Kidney epithelial cell (primary cell): ENCODE data around the gene SLC35F1. TPM values are rescaled to one million over a fixed set of nuclear protein-coding genes. Genes with fewer than 3 reads are reported as not detected.

Experiments used
- DNase-seq: peaks from one replicate; pipeline ENCODE4 v3.0.0-alpha.2; 2010; ENCODE audit warnings: low read depth
- H3K27me3 ChIP-seq: 2 replicates; pipeline ENCODE4 v1.6.0; 2011; ENCODE audit warnings: low read length; ENCODE audit not compliant: control insufficient read depth, insufficient read depth
- H3K36me3 ChIP-seq: 2 replicates; pipeline ENCODE4 v1.5.1; 2011; ENCODE audit warnings: low read length; ENCODE audit not compliant: control insufficient read depth, insufficient read depth
- H3K4me3 ChIP-seq: 2 replicates; pipeline ENCODE4 v1.5.1; 2011; ENCODE audit warnings: low read depth, mild to moderate bottlenecking, control low read depth, low read length
- total RNA-seq: library from RNA; depleted of rRNA; stranded (reverse); fragments of >200 nt; gene quantifications from 2 replicates; pipeline ENCODE4 v1.2.3, GENCODE V29; 2015
- TF ChIP-seq, protein P1 (sequence below): IDR thresholded peaks from 2 replicates; pipeline ENCODE4 v1.5.1; 2011; ENCODE audit warnings: mild to moderate bottlenecking, moderate library complexity, low read length, control low read depth, inconsistent platforms; ENCODE audit not compliant: insufficient read depth, poor library complexity, severe bottlenecking

Gene SLC35F1
- total RNA-seq, 1 donor from 2014 or later: 0.38 TPM

DNA sequence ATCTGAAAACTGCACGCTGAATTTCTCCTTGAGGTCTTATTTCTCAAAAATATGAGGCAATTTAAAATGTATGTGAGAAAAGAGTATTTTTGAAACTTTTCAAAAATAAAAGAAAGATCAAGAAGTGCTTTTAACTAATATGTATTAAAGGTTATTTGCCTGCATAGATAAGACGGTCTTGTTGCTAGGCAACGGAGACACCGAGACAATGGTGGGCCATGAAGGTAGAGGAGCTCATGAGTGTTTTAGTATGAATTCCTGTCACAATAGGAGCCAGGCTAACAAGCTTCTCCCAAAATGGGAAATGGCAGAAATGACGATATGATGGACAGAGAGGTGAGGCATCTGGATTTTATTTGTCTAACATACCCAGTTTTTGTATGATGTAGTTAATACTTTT lies 308.2 kb downstream of the SLC35F1 start:
- H3K27me3 ChIP-seq: no peaks in the 10 kb centered on the region
- no peaks in the 10 kb centered on the region for H3K36me3 ChIP-seq
- no peak overlapping the region for H3K4me3 ChIP-seq

GRCh38 chr6:118216751-118217150 lies 309.7 kb downstream of the SLC35F1 start:
- DNase-seq: no peak
- Histone ChIP-seq H3K27me3 (no peaks in the 10 kb centered on the region), H3K36me3 (no peaks in the 10 kb centered on the region), H3K4me3 (no peak overlapping the region)
- TF ChIP-seq, protein P1, sequence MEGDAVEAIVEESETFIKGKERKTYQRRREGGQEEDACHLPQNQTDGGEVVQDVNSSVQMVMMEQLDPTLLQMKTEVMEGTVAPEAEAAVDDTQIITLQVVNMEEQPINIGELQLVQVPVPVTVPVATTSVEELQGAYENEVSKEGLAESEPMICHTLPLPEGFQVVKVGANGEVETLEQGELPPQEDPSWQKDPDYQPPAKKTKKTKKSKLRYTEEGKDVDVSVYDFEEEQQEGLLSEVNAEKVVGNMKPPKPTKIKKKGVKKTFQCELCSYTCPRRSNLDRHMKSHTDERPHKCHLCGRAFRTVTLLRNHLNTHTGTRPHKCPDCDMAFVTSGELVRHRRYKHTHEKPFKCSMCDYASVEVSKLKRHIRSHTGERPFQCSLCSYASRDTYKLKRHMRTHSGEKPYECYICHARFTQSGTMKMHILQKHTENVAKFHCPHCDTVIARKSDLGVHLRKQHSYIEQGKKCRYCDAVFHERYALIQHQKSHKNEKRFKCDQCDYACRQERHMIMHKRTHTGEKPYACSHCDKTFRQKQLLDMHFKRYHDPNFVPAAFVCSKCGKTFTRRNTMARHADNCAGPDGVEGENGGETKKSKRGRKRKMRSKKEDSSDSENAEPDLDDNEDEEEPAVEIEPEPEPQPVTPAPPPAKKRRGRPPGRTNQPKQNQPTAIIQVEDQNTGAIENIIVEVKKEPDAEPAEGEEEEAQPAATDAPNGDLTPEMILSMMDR: no peak

More for the DNA sequence above, 308.2 kb downstream of the SLC35F1 start:
- DNase-seq: no peak
- TF ChIP-seq, protein P1: no peak

DNA sequence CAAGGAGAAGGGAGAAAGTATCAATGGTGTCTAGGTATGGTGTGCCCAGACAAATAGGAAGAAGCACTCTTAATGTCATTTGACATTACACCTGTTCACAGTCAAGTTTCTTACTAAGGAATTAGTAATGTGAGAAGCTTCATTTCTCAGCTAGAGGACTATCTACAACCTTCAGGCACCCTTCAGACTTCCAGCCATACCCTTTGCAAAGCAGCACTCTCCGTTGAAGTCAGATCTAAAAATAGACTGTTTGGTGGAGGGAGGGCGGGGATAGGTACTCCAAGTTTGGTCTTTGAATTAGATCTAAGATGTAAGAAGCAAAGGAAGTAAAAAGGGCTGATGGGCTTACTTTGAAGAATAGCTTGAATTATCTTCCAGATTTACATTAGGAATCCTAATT lies 311.1 kb downstream of the SLC35F1 start:
- H3K4me3 ChIP-seq: no peak overlapping the region
- no peaks in the 10 kb centered on the region for H3K36me3 ChIP-seq
- TF ChIP-seq, protein P1: no peak
- no peaks in the 10 kb centered on the region for H3K27me3 ChIP-seq
- no peak for DNase-seq

DNA sequence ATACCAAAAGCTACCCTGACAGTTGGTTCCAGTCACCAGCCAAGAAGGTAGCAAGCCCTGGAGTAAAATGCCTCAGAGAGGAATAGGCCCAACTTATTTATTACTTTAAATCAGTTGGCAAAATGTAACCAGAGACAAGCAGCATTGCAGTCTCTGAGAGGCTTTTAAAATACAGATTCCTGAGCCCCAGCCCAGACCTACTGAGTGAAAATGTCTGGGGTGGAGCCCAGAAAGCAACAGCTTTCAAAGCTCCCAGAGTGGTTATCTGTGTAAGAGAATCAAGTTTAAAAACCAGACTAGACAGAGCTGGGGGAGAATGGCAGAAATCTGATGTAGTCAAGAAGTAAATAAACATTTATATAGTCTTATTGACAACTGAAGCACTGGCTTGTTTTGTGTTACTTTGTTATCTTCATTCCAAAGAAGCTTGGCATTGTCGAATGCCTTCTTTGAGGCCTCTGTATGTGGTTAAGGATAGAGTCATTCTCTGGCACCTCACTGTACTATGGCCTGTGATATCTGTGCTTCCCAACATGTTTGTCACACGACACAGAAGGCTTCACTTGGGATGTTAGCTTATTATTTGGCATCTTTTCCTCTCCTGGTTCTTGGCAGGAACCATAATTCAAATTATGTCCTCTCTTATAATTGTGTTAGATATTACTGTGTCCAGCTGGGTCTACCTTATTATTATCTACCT lies 313.5 kb downstream of the SLC35F1 start:
- Histone ChIP-seq H3K27me3 (no peaks in the 10 kb centered on the region), H3K36me3 (no peaks in the 10 kb centered on the region), H3K4me3 (no peak overlapping the region)
- TF ChIP-seq, protein P1: no peak
- DNase-seq: no peak

DNA sequence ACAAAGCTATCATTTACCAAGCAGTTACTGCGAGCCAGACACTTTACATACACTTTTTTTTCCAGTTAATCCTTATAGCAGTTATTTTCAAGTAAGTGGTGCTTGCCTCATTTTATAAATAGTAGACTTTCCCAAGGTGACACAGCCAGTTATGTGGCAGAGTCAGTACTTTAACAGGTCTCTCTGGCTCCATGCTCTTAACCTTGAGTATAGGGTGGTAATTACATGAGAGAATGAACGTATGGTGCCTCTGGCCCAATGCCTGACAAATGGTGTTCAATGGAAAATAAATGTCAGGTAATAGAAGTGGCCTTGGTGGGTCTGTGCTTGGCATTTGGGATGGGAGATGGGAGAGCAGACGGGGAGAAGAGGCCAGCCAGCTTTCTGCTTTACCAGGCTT lies 316.3 kb downstream of the SLC35F1 start:
- TF ChIP-seq, protein P1: no peak
- H3K4me3 ChIP-seq: no peak overlapping the region
- no peaks in the 10 kb centered on the region for H3K36me3 ChIP-seq
- no peaks in the 10 kb centered on the region for H3K27me3 ChIP-seq
- DNase-seq: no peak

DNA sequence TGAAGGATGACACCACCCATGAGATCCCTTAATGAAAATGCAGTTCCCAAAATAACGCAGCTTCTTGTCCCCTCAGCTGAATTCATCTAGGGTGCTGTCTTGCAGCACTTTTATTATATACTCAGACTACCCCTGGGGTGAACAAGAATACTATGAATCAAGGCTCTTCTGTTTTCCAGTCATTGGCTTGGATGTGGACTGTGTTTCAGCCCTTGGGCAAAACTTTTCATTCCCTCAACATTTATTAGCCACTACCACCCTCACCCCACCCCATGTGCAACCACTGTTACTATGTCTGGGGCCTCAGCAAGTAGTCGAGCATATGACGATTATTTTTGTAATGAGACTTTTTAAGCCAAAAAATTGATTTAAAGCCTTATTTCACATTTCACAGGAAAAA lies 321.8 kb downstream of the SLC35F1 start:
- H3K27me3 ChIP-seq: no peaks in the 10 kb centered on the region
- DNase-seq: no peak
- no peak overlapping the region for H3K4me3 ChIP-seq
- H3K36me3 ChIP-seq: no peaks in the 10 kb centered on the region
- TF ChIP-seq, protein P1: no peak
